Erythroblast (primary cell): ENCODE data around the gene LRP1-AS.

Source experiments
- GATA1 ChIP-seq: IDR thresholded peaks from 2 replicates; pipeline ENCODE4 v1.6.1; 2011; ENCODE audit warnings: low read depth, mild to moderate bottlenecking, control low read depth, low read length, moderate library complexity
- POLR2A ChIP-seq: IDR thresholded peaks from 2 replicates; pipeline ENCODE4 v1.6.1; 2011; ENCODE audit warnings: mild to moderate bottlenecking, low read length

GRCh38 chr12:57097554-57097835 lies 49.9 kb downstream of the LRP1-AS start:
- TF ChIP-seq POLR2A, result no peak
- TF ChIP-seq GATA1, result no peak
